ENCODE results near the gene GFM2. TPM values are rescaled to one million over a fixed set of nuclear protein-coding genes. Genes with fewer than 3 reads are reported as not detected.

The GFM2 gene, protein sequence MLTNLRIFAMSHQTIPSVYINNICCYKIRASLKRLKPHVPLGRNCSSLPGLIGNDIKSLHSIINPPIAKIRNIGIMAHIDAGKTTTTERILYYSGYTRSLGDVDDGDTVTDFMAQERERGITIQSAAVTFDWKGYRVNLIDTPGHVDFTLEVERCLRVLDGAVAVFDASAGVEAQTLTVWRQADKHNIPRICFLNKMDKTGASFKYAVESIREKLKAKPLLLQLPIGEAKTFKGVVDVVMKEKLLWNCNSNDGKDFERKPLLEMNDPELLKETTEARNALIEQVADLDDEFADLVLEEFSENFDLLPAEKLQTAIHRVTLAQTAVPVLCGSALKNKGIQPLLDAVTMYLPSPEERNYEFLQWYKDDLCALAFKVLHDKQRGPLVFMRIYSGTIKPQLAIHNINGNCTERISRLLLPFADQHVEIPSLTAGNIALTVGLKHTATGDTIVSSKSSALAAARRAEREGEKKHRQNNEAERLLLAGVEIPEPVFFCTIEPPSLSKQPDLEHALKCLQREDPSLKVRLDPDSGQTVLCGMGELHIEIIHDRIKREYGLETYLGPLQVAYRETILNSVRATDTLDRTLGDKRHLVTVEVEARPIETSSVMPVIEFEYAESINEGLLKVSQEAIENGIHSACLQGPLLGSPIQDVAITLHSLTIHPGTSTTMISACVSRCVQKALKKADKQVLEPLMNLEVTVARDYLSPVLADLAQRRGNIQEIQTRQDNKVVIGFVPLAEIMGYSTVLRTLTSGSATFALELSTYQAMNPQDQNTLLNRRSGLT
- total RNA-seq (10 to 100 TPM; 18.0 to 34.2 (median 21.6) TPM), polyA plus RNA-seq (10 to 100 TPM; 15.4 to 22.4 (median 15.5) TPM)
- long read RNA-seq, donor 1, partial matches to known transcripts = 284 of 287 reads
- long read RNA-seq, donor 1, other reads (novel, unspliced or antisense) = 0 of 287 reads
- long read RNA-seq, donor 2, partial matches to known transcripts = 0 of 2 reads
- long read RNA-seq, donor 2, other reads (novel, unspliced or antisense) = 0 of 2 reads

DNA sequence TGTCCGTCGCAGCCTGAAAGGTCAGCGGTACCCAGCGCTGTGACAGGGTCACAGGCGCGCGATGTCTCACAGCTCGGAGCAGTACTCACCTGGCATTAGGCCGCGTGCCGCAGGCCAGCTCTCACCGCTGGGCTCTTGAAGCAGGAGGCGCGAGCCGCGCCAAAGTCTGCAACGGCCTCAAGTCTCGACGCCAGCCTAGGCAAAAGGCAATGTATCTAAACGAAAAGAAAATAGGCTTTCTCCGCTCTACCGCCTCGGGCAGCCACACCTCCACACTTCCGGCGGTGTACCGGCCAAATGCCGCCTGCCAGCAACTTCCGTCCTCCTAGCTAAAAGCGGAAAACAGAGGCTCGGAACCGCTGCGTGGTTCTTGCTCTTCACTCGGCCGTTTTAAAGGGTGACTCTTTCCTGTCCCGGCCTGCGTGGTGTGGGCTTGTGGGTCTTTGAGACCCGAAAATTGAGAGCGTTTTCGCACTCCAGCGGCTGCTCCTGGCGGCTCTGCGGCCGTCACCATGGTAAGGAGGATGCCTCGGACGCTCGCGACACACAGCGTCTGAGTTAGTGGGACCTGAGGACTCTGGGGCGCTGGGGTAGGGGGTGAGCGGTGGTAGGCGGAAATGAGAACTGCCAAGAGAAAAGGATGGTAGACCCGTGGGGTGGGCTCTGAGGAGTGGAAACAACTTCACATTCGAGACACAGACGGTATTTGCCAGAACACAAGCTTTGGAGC, at the start of gene GFM2, which contains the start of gene NSA2:
Gene GFM2, minus strand, starts transcription at position 269 of the 730 bp plus-strand sequence. CDS start 3,375 bp downstream, outside the sequence.
Gene NSA2, plus strand, starts transcription at position 401 of the 730 bp plus-strand sequence. Its CDS starts 112 bp downstream, at position 513.
- peaks cover 0 to 52% (median 37%) of the 10 kb centered on the region in 6 donors for H3K36me3 ChIP-seq
- H3K27ac ChIP-seq = peak within 1 kb of the TSS; percentile 71 to 92 (median 84)
- peaks cover 19 to 63% (median 42%) of the 10 kb centered on the region in 6 donors for H3K4me1 ChIP-seq
- TF ChIP-seq POLR2AphosphoS5 (IDR thresholded peaks at IDR 0.05) (peak; percentile 88 to 91 (median 89)), POLR2A (IDR thresholded peaks at IDR 0.05) (peak in 2 of 3 donors; percentile 42 to 84)
- TF ChIP-seq, protein P1, sequence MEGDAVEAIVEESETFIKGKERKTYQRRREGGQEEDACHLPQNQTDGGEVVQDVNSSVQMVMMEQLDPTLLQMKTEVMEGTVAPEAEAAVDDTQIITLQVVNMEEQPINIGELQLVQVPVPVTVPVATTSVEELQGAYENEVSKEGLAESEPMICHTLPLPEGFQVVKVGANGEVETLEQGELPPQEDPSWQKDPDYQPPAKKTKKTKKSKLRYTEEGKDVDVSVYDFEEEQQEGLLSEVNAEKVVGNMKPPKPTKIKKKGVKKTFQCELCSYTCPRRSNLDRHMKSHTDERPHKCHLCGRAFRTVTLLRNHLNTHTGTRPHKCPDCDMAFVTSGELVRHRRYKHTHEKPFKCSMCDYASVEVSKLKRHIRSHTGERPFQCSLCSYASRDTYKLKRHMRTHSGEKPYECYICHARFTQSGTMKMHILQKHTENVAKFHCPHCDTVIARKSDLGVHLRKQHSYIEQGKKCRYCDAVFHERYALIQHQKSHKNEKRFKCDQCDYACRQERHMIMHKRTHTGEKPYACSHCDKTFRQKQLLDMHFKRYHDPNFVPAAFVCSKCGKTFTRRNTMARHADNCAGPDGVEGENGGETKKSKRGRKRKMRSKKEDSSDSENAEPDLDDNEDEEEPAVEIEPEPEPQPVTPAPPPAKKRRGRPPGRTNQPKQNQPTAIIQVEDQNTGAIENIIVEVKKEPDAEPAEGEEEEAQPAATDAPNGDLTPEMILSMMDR (IDR thresholded peaks at IDR 0.05 in 8 of 11, conservative IDR thresholded peaks at IDR 0.05 in 3 of 11) = peak in 1 of 11 experiments; percentile 21
- 0 to 1% (median 0%) methylated on average over 45 to 54 of the region's 54 CpGs for WGBS, 5 donors
- peak within 1 kb of the TSS; percentile 86 to 99 (median 94) for H3K4me3 ChIP-seq
- peak; percentile 96 for DNase-seq
- intact Hi-C loops (cut with DNase I; ENCODE audit: low total_unique reads) = loop anchor here (10.0 kb wide), 1 partner anchor 158 kb away; no protein-coding TSS in a partner anchor
- H3K9me3 ChIP-seq = no peaks in the 10 kb centered on the region
- H3K27me3 ChIP-seq (replicated peaks in 1 of 7) = no peaks in the 10 kb centered on the region

GRCh38 chr5:74810915-74811314, 44.0 kb upstream of the GFM2 start:
- 89 to 95% (median 92%) methylated on average over 4 of the region's 4 CpGs for WGBS, 5 donors
- Histone ChIP-seq H3K27ac (no peak overlapping the region), H3K27me3 (replicated peaks in 1 of 7) (no peaks in the 10 kb centered on the region), H3K4me3 (no peak overlapping the region), H3K4me1 (no peaks in the 10 kb centered on the region), H3K36me3 (peaks cover 0 to 13% (median 0%) of the 10 kb centered on the region in 6 donors), H3K9me3 (no peaks in the 10 kb centered on the region)
- TF ChIP-seq POLR2AphosphoS5 (IDR thresholded peaks at IDR 0.05) (no peak), POLR2A (IDR thresholded peaks at IDR 0.05) (no peak)
- TF ChIP-seq, protein P1 (IDR thresholded peaks at IDR 0.05 in 8 of 11, conservative IDR thresholded peaks at IDR 0.05 in 3 of 11) = no peak
- no peak for DNase-seq
- intact Hi-C loops (cut with DNase I; ENCODE audit: low total_unique reads) = no loop called here

DNA sequence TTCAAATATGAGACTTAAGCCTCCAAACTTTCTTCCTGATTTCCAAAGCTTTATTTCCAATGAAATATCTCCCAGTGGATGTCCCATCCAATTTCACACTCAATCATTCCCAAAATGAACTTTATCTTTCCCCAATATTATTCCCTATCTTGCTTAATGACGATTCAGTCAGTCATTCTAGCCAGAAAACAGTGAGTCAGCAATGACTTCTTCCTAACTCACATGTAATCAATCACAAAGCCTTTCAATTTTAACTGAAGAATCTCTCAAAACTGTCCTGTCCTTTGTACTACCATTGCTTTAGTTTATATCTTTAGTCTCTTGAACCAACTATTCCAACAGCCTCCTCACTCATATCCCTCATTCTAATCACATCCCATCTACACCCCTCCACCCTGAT, 35.0 kb upstream of the GFM2 start:
- no peak for DNase-seq
- intact Hi-C loops (cut with DNase I; ENCODE audit: low total_unique reads) = no loop called here
- H3K4me3 ChIP-seq = no peak overlapping the region
- H3K4me1 ChIP-seq = no peaks in the 10 kb centered on the region
- H3K36me3 ChIP-seq = peaks cover 0 to 27% (median 0%) of the 10 kb centered on the region in 6 donors
- TF ChIP-seq POLR2A (IDR thresholded peaks at IDR 0.05) = no peak
- H3K27me3 ChIP-seq (replicated peaks in 1 of 7) = no peaks in the 10 kb centered on the region
- no peaks in the 10 kb centered on the region for H3K9me3 ChIP-seq
- 24 to 58% (median 35%) methylated on average over 1 of the region's 1 CpG for WGBS, 5 donors
- H3K27ac ChIP-seq = no peak overlapping the region

- no peak for TF ChIP-seq POLR2AphosphoS5 (IDR thresholded peaks at IDR 0.05)
- TF ChIP-seq, protein P1 (IDR thresholded peaks at IDR 0.05 in 8 of 11, conservative IDR thresholded peaks at IDR 0.05 in 3 of 11) = no peak
- no peak for TF ChIP-seq POLR2A (IDR thresholded peaks at IDR 0.05)
- H3K27me3 ChIP-seq (replicated peaks in 1 of 7) = no peaks in the 10 kb centered on the region
- WGBS, 5 donors = 85 to 94% (median 86%) methylated on average over 3 of the region's 3 CpGs
- intact Hi-C loops (cut with DNase I; ENCODE audit: low total_unique reads) = no loop called here
- peaks cover 0 to 27% (median 0%) of the 10 kb centered on the region in 6 donors for H3K36me3 ChIP-seq
- no peaks in the 10 kb centered on the region for H3K9me3 ChIP-seq
- DNase-seq = no peak
- no peak overlapping the region for H3K4me3 ChIP-seq
- H3K27ac ChIP-seq = no peak overlapping the region
- no peaks in the 10 kb centered on the region for H3K4me1 ChIP-seq
These were observed 34.3 kb upstream of the GFM2 start for GRCh38 chr5:74801197-74801596.

Measured in spleen (tissue), 13 donors.